AG04450 (cell line): ENCODE results near the gene PDCD6IP. TPM values are rescaled to one million over a fixed set of nuclear protein-coding genes. Genes with fewer than 3 reads are reported as not detected.
"Not testable (repeated sequence)": the region's sequence is repeated elsewhere in the genome, so short reads cannot be mapped to it uniquely, and the experiment has no call there.

Experiments used
- CTCF ChIA-PET: fragments of 300-600, 350-600 bp; formaldehyde crosslinking; extraction: SDS; loops from one replicate; lab custom pipeline; 2022; ENCODE audit warnings: antibody characterized with exemption, inconsistent platforms; lab: Charles Lee
- POLR2A ChIA-PET: fragments of 350-600 bp; formaldehyde crosslinking; extraction: SDS; loops from one replicate; lab custom pipeline; 2021; ENCODE audit warnings: antibody characterized with exemption, inconsistent platforms; lab: Yijun Ruan, JAX
- DNase-seq: peaks from one replicate; pipeline ENCODE4 v3.0.0-alpha.2; 2011; ENCODE audit warnings: low read depth, low spot score
- H3K27ac ChIP-seq: one replicate; pipeline ENCODE4 v1.5.1; 2012; ENCODE audit warnings: low read depth, low read length, control low read depth
- H3K27me3 ChIP-seq: one replicate; pipeline ENCODE4 v1.6.0; 2012; ENCODE audit warnings: low read length; ENCODE audit not compliant: control insufficient read depth, insufficient read depth
- H3K4me3 ChIP-seq: 2 replicates; pipeline ENCODE4 v1.5.1; 2011; ENCODE audit warnings: mild to moderate bottlenecking, low read depth, low read length, control low read depth
- H3K9me3 ChIP-seq: 2 replicates; pipeline ENCODE4 v1.5.1; 2012; ENCODE audit warnings: low read length; ENCODE audit not compliant: control insufficient read depth, insufficient read depth
- CTCF ChIP-seq: IDR thresholded peaks from 2 replicates; pipeline ENCODE4 v1.5.1; 2011; ENCODE audit warnings: low read depth, low read length, control low read depth, inconsistent platforms
- polyA plus RNA-seq: library from polyadenylated mRNA; depleted of rRNA; stranded (reverse); fragments of >200 nt; gene quantifications from 2 replicates; pipeline ENCODE4 v1.2.3, GENCODE V29; 2011

Gene PDCD6IP
- polyA plus RNA-seq, 1 experiment = 188 TPM

GRCh38 chr3:33831053-33831452 is 32.6 kb downstream of the PDCD6IP start:
- DNase-seq = no peak
- TF ChIP-seq CTCF = no peak
- ChIA-PET POLR2A (interaction anchor here (1.1 kb wide), 1 partner anchor 33 kb away, joined by 3 read pairs; the partner anchor contains the start of gene PDCD6IP), CTCF (no interaction called here)
- Histone ChIP-seq H3K4me3 (no peak overlapping the region), H3K9me3 (no peaks in the 10 kb centered on the region), H3K27ac (no peak overlapping the region), H3K27me3 (no peaks in the 10 kb centered on the region)

GRCh38 chr3:33833408-33834095 is 35.1 kb downstream of the PDCD6IP start:
- Histone ChIP-seq H3K9me3 (no peaks in the 10 kb centered on the region), H3K4me3 (no peak overlapping the region), H3K27ac (no peak overlapping the region), H3K27me3 (no peaks in the 10 kb centered on the region)
- CTCF ChIA-PET = no interaction called here
- no peak for DNase-seq
- TF ChIP-seq CTCF = no peak
- POLR2A ChIA-PET = no interaction called here

- no peak for DNase-seq
- H3K27ac ChIP-seq = no peak overlapping the region
- no peaks in the 10 kb centered on the region for H3K9me3 ChIP-seq
- H3K4me3 ChIP-seq = no peak overlapping the region
- no peak for TF ChIP-seq CTCF
- CTCF ChIA-PET = no interaction called here
- no peaks in the 10 kb centered on the region for H3K27me3 ChIP-seq
- POLR2A ChIA-PET = no interaction called here
These were observed 35.6 kb downstream of the PDCD6IP start for GRCh38 chr3:33834096-33834453.

- H3K27me3 ChIP-seq, H3K9me3 ChIP-seq, DNase-seq, H3K27ac ChIP-seq, H3K4me3 ChIP-seq, POLR2A ChIA-PET: not testable (repeated sequence)
- CTCF ChIA-PET = interaction anchor here (0.7 kb wide), 1 partner anchor 50 kb away, joined by 3 read pairs; no protein-coding TSS in a partner anchor
These were observed 38.8 kb downstream of the PDCD6IP start for GRCh38 chr3:33837182-33837581.

- TF ChIP-seq CTCF = no peak
- DNase-seq = no peak
- Histone ChIP-seq H3K4me3 (no peak overlapping the region), H3K9me3 (no peaks in the 10 kb centered on the region), H3K27ac (no peak overlapping the region), H3K27me3 (no peaks in the 10 kb centered on the region)
- CTCF ChIA-PET = no interaction called here
- POLR2A ChIA-PET = no interaction called here
These were observed 40.9 kb downstream of the PDCD6IP start for GRCh38 chr3:33839283-33839682.
